Stomach (tissue), 4 donors: Measurements from ENCODE around the gene TMEM130.

Source experiments
- EP300 ChIP-seq: sonication (generic); formaldehyde crosslinking; IDR thresholded peaks from one replicate; pipeline ENCODE4 v1.6.1; 2017; ENCODE audit warnings: antibody characterized with exemption
- POLR2A ChIP-seq, 4 donors: fragments of 450-650 bp; IDR thresholded peaks; one replicate each; pipeline ENCODE4 v1.6.1; 2016; ENCODE audit warnings: antibody characterized with exemption in 4 of 4, control low read depth in 2 of 4, mild to moderate bottlenecking in 1 of 4, moderate library complexity in 1 of 4
- POLR2AphosphoS5 ChIP-seq, 3 donors: sonication (generic); formaldehyde crosslinking; IDR thresholded peaks; one replicate each; pipeline ENCODE4 v1.6.1; 2016; ENCODE audit warnings: antibody characterized with exemption in 3 of 3
- TF ChIP-seq, protein P1 (sequence below), 7 experiments: fragments of 450-650 bp in 4 of 7; fragments of 200-600 bp in 3 of 7; sonication (generic) in 3 of 7; IDR thresholded peaks; one replicate each; pipeline ENCODE4 v1.5.1; 2016 to 2019; ENCODE audit warnings: antibody characterized with exemption in 7 of 7, control low read depth in 2 of 7, mild to moderate bottlenecking in 1 of 7

DNA sequence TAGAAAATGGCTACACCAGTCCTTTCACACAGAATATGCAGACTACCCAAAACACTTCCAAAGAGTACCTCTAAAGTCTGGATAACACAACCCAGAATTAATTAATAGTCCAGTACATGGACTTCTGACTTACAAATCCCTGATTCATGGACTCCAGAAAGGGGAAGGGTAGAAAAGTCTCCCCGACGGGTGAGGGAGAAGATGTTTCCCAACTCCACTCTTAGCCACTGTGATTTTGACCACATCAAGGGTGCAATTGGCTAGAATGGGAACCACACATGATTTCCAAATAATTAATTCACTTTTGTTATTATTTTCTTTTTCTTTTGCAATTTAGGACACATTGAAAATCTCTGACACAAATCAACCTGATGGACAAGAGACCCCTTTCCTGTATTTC lies 1.4 kb downstream of the TMEM130 start:
- TF ChIP-seq, protein P1, sequence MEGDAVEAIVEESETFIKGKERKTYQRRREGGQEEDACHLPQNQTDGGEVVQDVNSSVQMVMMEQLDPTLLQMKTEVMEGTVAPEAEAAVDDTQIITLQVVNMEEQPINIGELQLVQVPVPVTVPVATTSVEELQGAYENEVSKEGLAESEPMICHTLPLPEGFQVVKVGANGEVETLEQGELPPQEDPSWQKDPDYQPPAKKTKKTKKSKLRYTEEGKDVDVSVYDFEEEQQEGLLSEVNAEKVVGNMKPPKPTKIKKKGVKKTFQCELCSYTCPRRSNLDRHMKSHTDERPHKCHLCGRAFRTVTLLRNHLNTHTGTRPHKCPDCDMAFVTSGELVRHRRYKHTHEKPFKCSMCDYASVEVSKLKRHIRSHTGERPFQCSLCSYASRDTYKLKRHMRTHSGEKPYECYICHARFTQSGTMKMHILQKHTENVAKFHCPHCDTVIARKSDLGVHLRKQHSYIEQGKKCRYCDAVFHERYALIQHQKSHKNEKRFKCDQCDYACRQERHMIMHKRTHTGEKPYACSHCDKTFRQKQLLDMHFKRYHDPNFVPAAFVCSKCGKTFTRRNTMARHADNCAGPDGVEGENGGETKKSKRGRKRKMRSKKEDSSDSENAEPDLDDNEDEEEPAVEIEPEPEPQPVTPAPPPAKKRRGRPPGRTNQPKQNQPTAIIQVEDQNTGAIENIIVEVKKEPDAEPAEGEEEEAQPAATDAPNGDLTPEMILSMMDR (IDR thresholded peaks at IDR 0.05): no peak
- TF ChIP-seq POLR2A (IDR thresholded peaks at IDR 0.05) (no peak), EP300 (no peak), POLR2AphosphoS5 (IDR thresholded peaks at IDR 0.05) (no peak)
